Esophagus squamous epithelium (tissue), 4 donors: ENCODE results near the gene GOLGA6L26.
"Not testable (repeated sequence)": the region's sequence is repeated elsewhere in the genome, so short reads cannot be mapped to it uniquely, and the experiment has no call there.

ENCODE experiments used
- POLR2A ChIP-seq, 4 donors: fragments of 450-650 bp; IDR thresholded peaks; one replicate each; pipeline ENCODE4 v1.6.1; 2017; ENCODE audit warnings: antibody characterized with exemption in 4 of 4, mild to moderate bottlenecking in 4 of 4, moderate library complexity in 3 of 4
- TF ChIP-seq, protein P1 (sequence below), 6 experiments: fragments of 450-650 bp in 4 of 6; fragments of 200-600 bp in 2 of 6; sonication (generic) in 2 of 6; IDR thresholded peaks; one replicate each; pipeline ENCODE4 v1.5.1; 2016 to 2019; ENCODE audit warnings: antibody characterized with exemption in 6 of 6, mild to moderate bottlenecking in 4 of 6, moderate library complexity in 4 of 6

DNA sequence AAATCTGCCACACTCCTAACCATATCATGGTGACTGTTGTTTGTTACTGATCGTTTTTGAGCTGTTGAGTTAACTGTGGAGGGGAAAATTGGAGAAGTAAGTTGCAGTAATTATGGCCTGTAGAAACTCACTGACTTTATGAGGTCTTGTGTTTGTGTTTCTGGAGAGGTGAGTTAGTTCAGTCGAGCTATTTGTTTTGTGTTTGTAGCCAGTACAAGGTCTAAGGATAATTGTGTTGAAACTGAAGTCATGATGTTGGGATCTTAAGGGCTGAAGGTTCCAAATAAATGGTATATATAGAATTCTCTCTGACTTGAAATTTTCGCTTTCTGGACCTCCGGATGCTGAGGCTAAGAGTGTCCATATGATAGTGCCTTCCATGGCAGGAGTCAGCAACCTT lies 29.2 kb downstream of the GOLGA6L26 start:
- TF ChIP-seq POLR2A (IDR thresholded peaks at IDR 0.05), result not testable (repeated sequence)
- TF ChIP-seq, protein P1, sequence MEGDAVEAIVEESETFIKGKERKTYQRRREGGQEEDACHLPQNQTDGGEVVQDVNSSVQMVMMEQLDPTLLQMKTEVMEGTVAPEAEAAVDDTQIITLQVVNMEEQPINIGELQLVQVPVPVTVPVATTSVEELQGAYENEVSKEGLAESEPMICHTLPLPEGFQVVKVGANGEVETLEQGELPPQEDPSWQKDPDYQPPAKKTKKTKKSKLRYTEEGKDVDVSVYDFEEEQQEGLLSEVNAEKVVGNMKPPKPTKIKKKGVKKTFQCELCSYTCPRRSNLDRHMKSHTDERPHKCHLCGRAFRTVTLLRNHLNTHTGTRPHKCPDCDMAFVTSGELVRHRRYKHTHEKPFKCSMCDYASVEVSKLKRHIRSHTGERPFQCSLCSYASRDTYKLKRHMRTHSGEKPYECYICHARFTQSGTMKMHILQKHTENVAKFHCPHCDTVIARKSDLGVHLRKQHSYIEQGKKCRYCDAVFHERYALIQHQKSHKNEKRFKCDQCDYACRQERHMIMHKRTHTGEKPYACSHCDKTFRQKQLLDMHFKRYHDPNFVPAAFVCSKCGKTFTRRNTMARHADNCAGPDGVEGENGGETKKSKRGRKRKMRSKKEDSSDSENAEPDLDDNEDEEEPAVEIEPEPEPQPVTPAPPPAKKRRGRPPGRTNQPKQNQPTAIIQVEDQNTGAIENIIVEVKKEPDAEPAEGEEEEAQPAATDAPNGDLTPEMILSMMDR (IDR thresholded peaks at IDR 0.05), result not testable (repeated sequence)
